GM06990 (cell line): Measurements from ENCODE around the gene AMMECR1.
"Not testable (repeated sequence)": the region's sequence is repeated elsewhere in the genome, so short reads cannot be mapped to it uniquely, and the experiment has no call there.

Source experiments
- DNase-seq: peaks from one replicate; pipeline ENCODE4 v3.0.0-alpha.2; 2011; ENCODE audit not compliant: insufficient read length; ENCODE audit errors: extremely low read depth
- H3K27me3 ChIP-seq: replicated peaks from 2 replicates; pipeline ENCODE4 v1.6.0; 2011; ENCODE audit warnings: low read length; ENCODE audit not compliant: control insufficient read depth, insufficient read depth
- H3K36me3 ChIP-seq: 2 replicates; pipeline ENCODE4 v1.5.1; 2011; ENCODE audit warnings: low read length; ENCODE audit not compliant: control insufficient read depth, insufficient read depth
- H3K4me3 ChIP-seq: replicated peaks from 2 replicates; pipeline ENCODE4 v1.5.1; 2011; ENCODE audit warnings: low read depth, mild to moderate bottlenecking, control low read depth, low read length
- TF ChIP-seq, protein P1 (sequence below): IDR thresholded peaks from 2 replicates; pipeline ENCODE4 v1.5.1; 2011; ENCODE audit warnings: low read length, control low read depth, mild to moderate bottlenecking, inconsistent platforms; ENCODE audit not compliant: insufficient read depth, poor library complexity, severe bottlenecking

Gene AMMECR1

DNA sequence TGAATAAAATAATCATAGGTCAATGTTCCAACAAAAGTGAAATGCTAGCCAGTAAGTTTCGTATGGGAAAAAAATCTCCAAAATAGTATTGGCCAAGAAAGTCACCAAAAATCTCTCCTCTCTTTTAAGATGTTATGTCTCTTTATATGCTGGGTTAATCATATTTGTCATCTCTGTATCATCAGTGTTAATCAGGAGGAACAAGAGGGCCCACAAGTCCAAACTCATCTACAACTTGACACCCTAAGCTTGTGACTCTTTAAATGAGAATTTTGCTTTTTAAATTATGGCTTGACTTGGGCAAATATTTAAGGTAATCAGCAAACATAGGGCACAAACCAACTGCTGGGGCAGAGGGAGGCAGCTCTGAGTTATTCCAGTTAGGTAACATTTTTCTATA lies 75.5 kb downstream of the AMMECR1 start:
- Histone ChIP-seq H3K27me3 (no peaks in the 10 kb centered on the region), H3K36me3 (no peaks in the 10 kb centered on the region), H3K4me3 (no peak overlapping the region)
- DNase-seq: no peak
- TF ChIP-seq, protein P1, sequence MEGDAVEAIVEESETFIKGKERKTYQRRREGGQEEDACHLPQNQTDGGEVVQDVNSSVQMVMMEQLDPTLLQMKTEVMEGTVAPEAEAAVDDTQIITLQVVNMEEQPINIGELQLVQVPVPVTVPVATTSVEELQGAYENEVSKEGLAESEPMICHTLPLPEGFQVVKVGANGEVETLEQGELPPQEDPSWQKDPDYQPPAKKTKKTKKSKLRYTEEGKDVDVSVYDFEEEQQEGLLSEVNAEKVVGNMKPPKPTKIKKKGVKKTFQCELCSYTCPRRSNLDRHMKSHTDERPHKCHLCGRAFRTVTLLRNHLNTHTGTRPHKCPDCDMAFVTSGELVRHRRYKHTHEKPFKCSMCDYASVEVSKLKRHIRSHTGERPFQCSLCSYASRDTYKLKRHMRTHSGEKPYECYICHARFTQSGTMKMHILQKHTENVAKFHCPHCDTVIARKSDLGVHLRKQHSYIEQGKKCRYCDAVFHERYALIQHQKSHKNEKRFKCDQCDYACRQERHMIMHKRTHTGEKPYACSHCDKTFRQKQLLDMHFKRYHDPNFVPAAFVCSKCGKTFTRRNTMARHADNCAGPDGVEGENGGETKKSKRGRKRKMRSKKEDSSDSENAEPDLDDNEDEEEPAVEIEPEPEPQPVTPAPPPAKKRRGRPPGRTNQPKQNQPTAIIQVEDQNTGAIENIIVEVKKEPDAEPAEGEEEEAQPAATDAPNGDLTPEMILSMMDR: no peak

DNA sequence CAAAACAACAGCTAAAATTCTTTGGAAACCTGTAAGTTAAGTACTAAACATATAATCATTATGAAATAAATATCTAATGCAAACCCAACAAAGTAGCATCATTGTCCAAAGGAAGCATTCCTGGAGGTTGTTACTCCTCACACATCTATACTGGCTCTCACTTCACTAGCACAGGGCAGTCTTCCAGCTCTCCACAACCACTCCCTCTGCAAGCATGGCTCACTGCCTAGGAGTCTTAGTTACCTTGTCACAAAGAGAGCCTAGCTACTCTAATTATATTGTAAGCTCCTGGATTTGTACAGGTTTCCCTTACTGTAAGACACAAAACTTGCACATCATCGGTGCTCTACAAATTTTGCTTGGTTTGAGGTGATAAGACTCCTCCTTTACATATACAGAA lies 76.1 kb downstream of the AMMECR1 start:
- Histone ChIP-seq H3K36me3 (no peaks in the 10 kb centered on the region), H3K4me3 (no peak overlapping the region), H3K27me3 (no peaks in the 10 kb centered on the region)
- DNase-seq: no peak
- TF ChIP-seq, protein P1: no peak

GRCh38 chrX:110238259-110238658 lies 79.6 kb downstream of the AMMECR1 start:
- not testable (repeated sequence) for H3K4me3 ChIP-seq, H3K27me3 ChIP-seq, DNase-seq, H3K36me3 ChIP-seq

DNA sequence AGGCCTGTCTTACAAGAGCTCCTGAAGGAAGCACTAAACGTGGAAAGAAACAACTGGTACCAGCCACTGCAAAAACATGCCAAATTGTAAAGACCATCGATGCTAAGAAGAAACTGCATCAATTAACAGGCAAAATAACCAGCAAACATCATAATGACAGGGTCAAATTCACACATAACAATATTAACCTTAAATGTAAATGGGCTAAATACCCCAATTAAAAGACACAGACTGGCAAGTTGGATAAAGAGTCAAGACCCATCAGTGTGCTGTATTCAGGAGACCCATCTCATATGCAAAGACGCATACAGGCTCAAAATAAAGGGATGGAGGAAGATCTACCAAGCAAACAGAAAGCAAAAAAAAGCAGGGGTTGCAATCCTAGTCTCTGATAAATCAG lies 86.4 kb downstream of the AMMECR1 start:
- not testable (repeated sequence) for DNase-seq, H3K27me3 ChIP-seq, H3K4me3 ChIP-seq, H3K36me3 ChIP-seq

DNA sequence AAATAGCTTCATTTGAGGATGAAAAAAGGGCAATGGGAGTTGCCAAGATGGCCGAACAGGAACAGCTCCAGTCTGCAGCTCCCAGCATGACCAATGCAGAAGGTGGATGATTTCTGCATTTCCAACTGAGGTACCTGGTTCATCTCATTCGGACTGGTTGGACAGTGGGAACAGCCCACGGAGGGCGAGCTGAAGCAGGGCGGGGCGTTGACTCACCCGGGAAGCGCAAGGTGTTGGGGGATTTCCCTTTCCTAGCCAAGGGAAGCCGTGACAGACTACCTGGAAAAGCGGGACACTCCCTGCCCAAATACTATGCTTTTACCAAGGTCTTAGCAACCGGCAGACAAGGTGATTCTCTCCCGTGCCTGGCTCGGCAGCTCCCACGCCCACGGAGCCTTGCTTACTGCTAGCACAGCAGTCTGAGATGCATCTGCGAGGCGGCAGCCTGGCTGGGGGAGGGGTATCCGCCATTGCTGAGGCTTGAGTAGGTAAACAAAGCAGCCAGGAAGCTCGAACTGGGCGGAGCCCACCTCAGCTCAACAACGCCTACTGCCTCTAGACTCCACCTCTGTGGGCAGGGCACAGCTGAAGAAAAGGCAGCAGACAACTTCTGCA lies 88.3 kb downstream of the AMMECR1 start:
- H3K4me3 ChIP-seq, DNase-seq, H3K36me3 ChIP-seq, H3K27me3 ChIP-seq: not testable (repeated sequence)

DNA sequence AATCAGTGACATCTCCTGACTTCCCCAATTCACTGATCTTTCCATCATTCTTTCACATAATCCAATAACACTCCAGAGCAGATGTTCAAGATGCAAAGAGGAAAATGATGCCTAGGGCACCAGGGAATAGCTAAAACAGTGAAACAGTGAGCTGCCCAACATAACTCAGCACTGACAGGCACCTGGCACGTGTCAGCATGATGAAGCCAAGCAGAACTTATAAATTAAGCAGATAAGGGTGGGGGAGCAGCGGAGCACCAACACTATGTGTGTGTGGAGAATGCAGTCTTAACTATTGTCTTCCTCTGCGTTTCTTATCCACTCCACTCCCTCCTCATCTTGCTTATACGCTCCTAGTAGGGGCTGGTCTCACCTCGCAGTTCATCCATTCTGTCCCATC lies 89.4 kb downstream of the AMMECR1 start:
- no peak overlapping the region for H3K4me3 ChIP-seq
- TF ChIP-seq, protein P1: no peak
- no peaks in the 10 kb centered on the region for H3K27me3 ChIP-seq
- no peak for DNase-seq
- H3K36me3 ChIP-seq: no peaks in the 10 kb centered on the region

GRCh38 chrX:110226931-110227330 lies 91.0 kb downstream of the AMMECR1 start:
- H3K4me3 ChIP-seq: no peak overlapping the region
- no peaks in the 10 kb centered on the region for H3K27me3 ChIP-seq
- H3K36me3 ChIP-seq: no peaks in the 10 kb centered on the region
- DNase-seq: no peak
- TF ChIP-seq, protein P1: no peak
